PC-9 (cell line): ENCODE results near the gene C18orf32. TPM values are rescaled to one million over a fixed set of nuclear protein-coding genes. Genes with fewer than 3 reads are reported as not detected.

Experiments used
- BruUV-seq: library from RNA; stranded (reverse); fragments of 400-500 nt; replicated peaks from 2 replicates; lab custom pipeline; 2021; lab: Mats Ljungman, UMichigan
- CTCF ChIA-PET: fragments of 300-600 bp; sonication (Branson Sonifier 250); formaldehyde crosslinking; loops from one replicate; lab custom pipeline; 2022; ENCODE audit warnings: antibody characterized with exemption; lab: Charles Lee
- POLR2A ChIA-PET: fragments of 300-600 bp; sonication (Branson Sonifier 250); formaldehyde crosslinking; loops from one replicate; lab custom pipeline; 2022; ENCODE audit warnings: antibody characterized with exemption; ENCODE audit not compliant: unreplicated experiment; lab: Charles Lee
- DNase-seq, 2 experiments: peaks; one replicate each; pipeline versions ENCODE4 v3.0.0 to v3.0.0-alpha.2; 2015 to 2022; ENCODE audit warnings: mixed read lengths in 1 of 2
- H2AFZ ChIP-seq: fragments of 200-600 bp; sonication (generic); 2 replicates; pipeline ENCODE4 v1.8.1; 2017; ENCODE audit warnings: antibody characterized with exemption
- H3F3A ChIP-seq: fragments of 200-600 bp; sonication (generic); 2 replicates; pipeline ENCODE4 v1.8.1; 2017; ENCODE audit warnings: antibody characterized with exemption, mild to moderate bottlenecking, low read depth; ENCODE audit not compliant: insufficient read depth
- H3K27ac ChIP-seq: fragments of 200-600 bp; sonication (generic); 2 replicates; pipeline ENCODE4 v1.6.1; 2016; ENCODE audit warnings: mixed run types
- H3K27me3 ChIP-seq: fragments of 200-600 bp; sonication (generic); 2 replicates; pipeline ENCODE4 v1.6.1; 2016; ENCODE audit warnings: low read depth, mixed run types; ENCODE audit not compliant: insufficient read depth
- H3K36me3 ChIP-seq: fragments of 200-600 bp; sonication (generic); 2 replicates; pipeline ENCODE4 v1.6.1; 2016; ENCODE audit warnings: low read depth, mixed run types
- H3K4me1 ChIP-seq: fragments of 200-600 bp; sonication (generic); replicated peaks from 2 replicates; pipeline ENCODE4 v1.6.1; 2016; ENCODE audit warnings: mixed run types; ENCODE audit not compliant: insufficient read depth
- H3K4me2 ChIP-seq: fragments of 200-600 bp; sonication (generic); 2 replicates; pipeline ENCODE4 v1.6.1; 2017; ENCODE audit warnings: mixed run types
- H3K4me3 ChIP-seq: fragments of 200-600 bp; sonication (generic); 2 replicates; pipeline ENCODE4 v1.6.1; 2016; ENCODE audit warnings: mixed run types
- H3K79me2 ChIP-seq: fragments of 200-600 bp; sonication (generic); 2 replicates; pipeline ENCODE4 v1.6.1; 2017; ENCODE audit warnings: low read depth, mixed run types
- H3K9me2 ChIP-seq: fragments of 200-600 bp; sonication (generic); 2 replicates; pipeline ENCODE4 v1.8.1; 2017; ENCODE audit warnings: mild to moderate bottlenecking; ENCODE audit not compliant: insufficient read depth
- H3K9me3 ChIP-seq: fragments of 200-600 bp; sonication (generic); 2 replicates; pipeline ENCODE4 v1.8.1; 2016; ENCODE audit warnings: low read depth; ENCODE audit not compliant: insufficient read depth
- H4K20me1 ChIP-seq: fragments of 200-600 bp; sonication (generic); 2 replicates; pipeline ENCODE4 v1.8.1; 2017; ENCODE audit not compliant: insufficient read depth
- CTCF ChIP-seq: fragments of 200-600 bp; sonication (generic); conservative IDR thresholded peaks from 2 replicates; pipeline ENCODE4 v1.6.1; 2017; ENCODE audit warnings: mixed run types, antibody characterized with exemption, mild to moderate bottlenecking, moderate library complexity
- EZH2 ChIP-seq: fragments of 200-600 bp; sonication (generic); IDR thresholded peaks from 2 replicates; pipeline ENCODE4 v1.8.0; 2017; ENCODE audit warnings: antibody characterized with exemption, low read depth
- intact Hi-C: fragments of 100-400 bp; cut with micrococcal nuclease; formaldehyde crosslinking; loops from one replicate; pipeline ENCODE4 v1.10.0; 2022; ENCODE audit not compliant: unreplicated experiment
- total RNA-seq: library from RNA; stranded (reverse); gene quantifications from 2 replicates; pipeline ENCODE4 v1.2.3, GENCODE V29; 2021

The C18orf32 gene
- total RNA-seq, 1 experiment from 2014 or later: 19.2 TPM

GRCh38 chr18:49431165-49431962 is 55.7 kb downstream of the C18orf32 start:
- no peaks in the 10 kb centered on the region for H3K9me3 ChIP-seq
- intact Hi-C loops: no loop called here
- TF ChIP-seq CTCF (no peak), EZH2 (no peak)
- H4K20me1 ChIP-seq: no peaks in the 10 kb centered on the region; the same call in 1 of the 2 replicates
- no peak overlapping the region for H2AFZ ChIP-seq
- no TSS peak for BruUV-seq
- no peaks in the 10 kb centered on the region for H3K9me2 ChIP-seq
- H3K79me2 ChIP-seq: peaks cover 6% of the 10 kb centered on the region; the same call in 1 of the 2 replicates
- H3F3A ChIP-seq: peaks cover 4% of the 10 kb centered on the region; the same call in 1 of the 2 replicates
- no peak overlapping the region for H3K4me3 ChIP-seq
- H3K4me1 ChIP-seq: no peaks in the 10 kb centered on the region
- 0 out of 2 replicates have a peak, but pooled peaks cover 4% of the 10 kb centered on the region for H3K36me3 ChIP-seq
- H3K4me2 ChIP-seq: no peak overlapping the region
- ChIA-PET POLR2A (interaction anchor here (0.5 to 0.7 kb wide), 2 partner anchors 506 to 659 kb away, joined by 3 to 6 read pairs; no protein-coding TSS in a partner anchor), CTCF (interaction anchor here (1.0 kb wide), 1 partner anchor 16 kb away, joined by 4 read pairs; no protein-coding TSS in a partner anchor)
- H3K27me3 ChIP-seq: no peaks in the 10 kb centered on the region
- no peak for DNase-seq
- H3K27ac ChIP-seq: no peak overlapping the region

Other genes with a start within 250 kb of the C18orf32 start
- gene DYM, start 26.6 kb downstream of the C18orf32 start, total RNA-seq: 28.0 and 40.8 TPM in 2 replicates
- gene RPL17, start 5.2 kb upstream of the C18orf32 start, total RNA-seq: 1,187 and 1,243 TPM in 2 replicates
- gene LIPG, start 74.8 kb upstream of the C18orf32 start, total RNA-seq: 22.7 and 30.9 TPM in 2 replicates